Stimulated activated CD4-positive, alpha-beta T cell treated with anti-CD3 and anti-CD28 coated beads, Interleukin-4, amount 100 ng/mL, for 1 hour (primary cell): Measurements from ENCODE around the gene CACNA1F.

Experiments used
- DNase-seq: peaks from one replicate; pipeline ENCODE4 v3.0.0-alpha.2; 2020

Gene CACNA1F

DNA sequence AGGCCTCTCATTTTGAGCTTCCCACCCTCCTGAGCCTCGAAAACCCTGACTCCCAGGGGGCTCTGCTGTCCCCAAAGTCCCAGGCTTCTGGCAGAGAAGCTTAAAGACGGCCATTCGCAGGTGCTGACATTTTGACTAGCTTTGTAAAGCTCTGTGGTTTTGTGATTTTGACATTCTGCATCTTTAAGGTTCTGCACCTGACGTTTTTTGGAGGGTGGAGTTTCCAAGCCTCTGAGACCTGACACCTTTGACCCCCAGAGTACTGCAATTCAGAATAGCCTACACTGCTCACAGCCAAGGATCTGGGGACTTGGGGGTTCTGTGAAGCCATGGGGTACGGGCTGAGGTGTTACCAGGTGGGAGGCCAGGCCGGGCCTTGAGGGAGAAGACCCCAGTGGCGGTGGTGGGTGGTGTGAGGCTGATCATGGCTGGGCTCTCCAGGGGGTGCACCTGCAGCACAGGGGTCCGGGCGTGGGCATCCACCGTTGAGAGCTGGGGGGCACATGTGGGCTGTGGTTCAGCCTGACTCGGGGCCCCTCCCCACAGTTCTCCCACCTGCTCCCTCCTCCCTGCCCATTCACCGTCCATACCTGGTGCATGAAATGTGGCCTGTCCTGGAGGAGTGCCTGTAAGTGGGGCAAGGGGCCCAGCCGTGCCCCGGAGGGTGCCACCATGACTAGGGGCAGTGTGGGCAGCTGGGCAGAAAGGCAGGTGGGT lies 24.1 kb upstream of the CACNA1F start:
- no peak for DNase-seq

DNA sequence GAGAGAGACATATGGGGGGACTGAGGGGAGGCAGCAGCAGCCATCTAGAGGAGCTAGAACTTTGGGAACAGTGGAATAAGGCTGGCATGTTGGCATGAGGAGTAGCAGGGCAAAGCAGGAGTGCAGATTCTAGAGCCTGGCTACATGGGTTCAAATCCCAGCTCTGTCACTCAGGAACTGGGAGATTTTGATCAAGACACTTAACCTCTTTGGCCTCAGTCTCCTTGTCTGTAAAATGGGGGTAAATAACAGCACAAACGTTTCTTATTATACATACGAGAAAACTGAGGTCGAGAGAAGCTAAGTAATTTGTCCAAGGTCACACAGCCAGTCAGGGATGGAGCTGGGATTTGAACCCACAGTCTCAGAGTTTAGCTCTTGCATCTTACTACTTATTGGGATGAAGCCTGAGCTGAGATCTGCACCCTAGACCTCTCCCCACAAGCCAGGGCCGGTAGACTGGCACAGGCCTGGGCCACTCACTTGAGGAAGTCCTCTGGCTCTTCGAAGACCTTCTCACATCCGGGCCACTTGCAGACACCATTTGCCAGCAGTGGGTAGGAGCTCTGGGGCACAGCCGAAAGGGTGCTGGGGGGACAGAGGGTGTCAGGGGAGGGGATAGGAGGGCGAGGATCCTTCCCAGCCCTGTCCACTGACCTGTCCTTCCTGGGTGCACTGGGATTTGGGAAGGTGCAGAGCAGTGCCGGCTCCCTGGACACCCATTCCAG lies 23.3 kb upstream of the CACNA1F start:
- no peak for DNase-seq

DNA sequence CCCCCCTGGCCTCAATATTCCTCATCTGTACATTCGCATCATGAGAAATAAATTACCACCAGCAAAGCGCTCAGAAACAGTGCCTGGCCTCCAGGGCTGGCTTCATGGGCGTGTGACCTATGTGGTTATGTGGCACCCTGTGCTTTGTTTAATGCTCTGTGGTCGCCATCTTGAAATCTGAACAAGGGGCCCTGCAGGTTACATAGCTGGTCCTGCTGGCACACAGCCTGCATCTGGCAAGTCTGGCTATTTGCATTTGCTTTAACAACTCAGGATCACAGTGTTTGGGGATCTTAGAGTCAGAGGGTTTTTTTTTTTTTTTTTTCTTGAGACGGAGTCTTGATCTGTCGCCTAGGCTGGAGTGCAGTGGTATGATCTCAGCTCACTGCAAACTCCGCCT lies 21.5 kb upstream of the CACNA1F start:
- no peak for DNase-seq

DNA sequence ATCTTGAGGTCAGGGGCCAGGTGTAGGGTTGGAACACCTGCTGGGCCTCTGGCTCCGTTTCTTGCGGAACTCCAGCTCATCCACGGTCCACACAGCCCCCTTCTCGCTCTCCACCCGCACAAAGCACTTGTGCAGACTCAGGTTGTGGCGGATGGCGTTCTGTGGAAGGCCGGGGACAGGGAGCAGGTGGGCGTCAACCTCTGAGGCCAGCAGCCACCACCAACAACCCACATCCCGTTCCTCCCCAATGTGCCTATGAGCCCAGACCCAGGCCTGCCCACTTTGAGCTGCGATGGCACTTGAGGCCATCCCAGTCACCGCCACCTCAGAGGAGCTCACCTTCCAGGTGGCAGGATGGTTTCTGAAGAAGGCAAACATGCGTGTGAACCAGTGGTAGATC lies 18.2 kb upstream of the CACNA1F start:
- DNase-seq: no peak

DNA sequence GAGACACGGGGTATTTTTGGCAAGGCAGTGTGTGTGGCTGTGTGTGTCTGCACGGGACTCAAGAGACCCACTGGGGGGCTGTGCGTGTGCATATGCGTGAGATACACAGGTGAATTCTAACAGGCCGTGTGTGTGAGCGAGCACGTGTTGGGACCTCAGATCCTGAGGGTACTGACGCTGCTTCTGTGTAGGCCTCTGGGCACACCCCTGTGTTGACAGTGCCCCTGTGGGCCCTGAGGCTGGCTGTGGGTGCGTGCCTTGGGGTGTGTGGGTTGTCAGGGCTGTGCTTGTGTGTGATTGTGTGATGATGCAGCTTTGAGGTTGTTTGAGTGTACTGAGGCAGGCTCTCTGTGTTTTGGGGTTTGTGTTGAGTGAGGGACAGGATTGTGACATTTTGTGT lies 17.4 kb upstream of the CACNA1F start:
- DNase-seq: no peak

DNA sequence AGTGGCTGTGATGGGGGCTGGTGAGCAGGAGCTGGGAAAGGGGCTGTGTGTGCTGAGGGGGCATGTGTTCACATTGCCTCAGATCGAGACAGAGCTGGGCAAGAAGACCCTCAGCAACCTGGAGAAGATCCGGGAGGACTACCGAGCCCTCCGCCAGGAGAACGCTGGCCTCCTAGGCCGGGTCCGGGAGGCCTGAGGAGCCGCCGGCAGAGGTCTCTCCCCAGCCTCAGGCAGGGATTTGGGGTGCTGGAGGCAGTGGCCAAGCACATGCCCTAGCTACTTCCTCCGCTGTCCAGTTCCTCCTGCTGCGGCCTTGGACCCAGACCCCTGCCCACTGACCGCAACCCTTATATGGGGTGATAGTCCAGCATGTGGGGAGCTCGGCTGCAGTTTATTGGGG lies 16.9 kb upstream of the CACNA1F start:
- DNase-seq: no peak

DNA sequence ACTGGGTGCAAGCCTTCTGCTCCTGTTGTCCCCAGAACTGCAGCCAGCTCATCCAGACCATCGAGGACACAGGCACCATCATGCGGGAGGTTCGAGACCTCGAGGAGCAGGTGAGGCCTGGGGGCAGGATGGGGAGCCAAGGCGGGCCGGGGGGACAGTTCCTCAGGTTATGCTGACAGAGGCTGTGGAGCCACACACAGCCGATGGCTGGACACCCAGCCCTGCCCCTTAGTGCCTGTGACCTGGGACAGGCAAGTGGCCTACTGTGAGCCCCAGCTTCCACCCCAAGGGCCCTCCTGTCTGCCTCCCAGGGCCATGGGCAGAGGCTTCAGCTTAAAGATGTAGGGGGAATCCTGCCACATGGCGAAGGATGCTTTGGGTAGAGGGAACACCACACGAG lies 16.5 kb upstream of the CACNA1F start:
- no peak for DNase-seq

DNA sequence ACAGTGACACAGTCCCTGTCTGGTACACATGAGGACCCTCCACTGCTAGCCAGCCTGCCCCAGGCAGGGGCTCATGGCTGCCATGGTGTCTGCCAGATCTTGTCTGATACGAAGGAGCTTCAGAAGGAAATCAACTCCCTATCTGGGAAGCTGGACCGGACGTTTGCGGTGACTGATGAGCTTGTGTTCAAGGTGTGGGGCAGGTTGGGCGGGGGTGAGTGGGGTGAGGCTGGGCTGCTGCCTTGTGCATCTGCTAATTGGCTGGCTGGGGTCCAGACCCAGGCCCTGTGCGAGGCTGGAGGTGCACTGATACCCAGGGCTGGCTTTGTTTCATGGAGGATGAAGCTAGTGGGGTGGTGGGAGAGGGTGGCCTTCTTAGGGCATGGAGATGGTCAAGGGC lies 15.9 kb upstream of the CACNA1F start:
- DNase-seq: no peak

DNA sequence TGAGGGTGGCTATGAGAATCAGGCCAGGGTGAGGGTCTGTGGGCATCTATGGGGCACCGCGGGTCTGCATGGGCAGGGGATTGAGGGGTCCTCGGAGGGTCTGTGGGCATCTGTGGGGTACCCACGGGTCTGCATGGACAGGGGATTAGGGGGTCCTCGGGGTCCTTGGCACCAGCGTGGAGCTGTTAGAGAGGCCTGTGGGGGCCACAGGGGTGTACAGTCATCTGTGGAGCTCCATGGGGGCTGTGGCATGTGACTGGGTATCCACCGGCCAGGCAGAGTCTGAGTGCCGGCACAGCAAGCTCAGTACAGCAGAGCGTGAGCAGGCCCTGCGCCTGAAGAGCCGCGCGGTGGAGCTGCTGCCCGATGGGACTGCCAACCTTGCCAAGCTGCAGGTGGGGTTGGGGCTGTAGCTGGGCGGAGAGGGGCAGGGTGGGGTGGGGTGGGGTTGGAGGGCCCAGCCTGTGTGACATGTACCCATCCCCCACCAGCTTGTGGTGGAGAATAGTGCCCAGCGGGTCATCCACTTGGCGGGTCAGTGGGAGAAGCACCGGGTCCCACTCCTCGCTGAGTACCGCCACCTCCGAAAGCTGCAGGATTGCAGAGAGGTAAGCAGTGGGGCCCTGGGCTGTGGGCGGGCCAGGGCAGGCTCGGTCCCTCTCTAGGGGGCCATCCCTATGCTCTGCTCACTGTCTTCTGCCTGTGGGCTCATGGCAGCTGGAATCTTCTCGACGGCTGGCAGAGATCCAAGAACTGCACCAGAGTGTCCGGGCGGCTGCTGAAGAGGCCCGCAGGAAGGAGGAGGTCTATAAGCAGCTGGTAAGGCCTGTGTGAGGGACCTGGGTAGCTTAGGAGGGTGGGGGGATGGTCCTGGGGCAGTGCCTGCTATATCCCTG lies 15.0 kb upstream of the CACNA1F start:
- DNase-seq: no peak

DNA sequence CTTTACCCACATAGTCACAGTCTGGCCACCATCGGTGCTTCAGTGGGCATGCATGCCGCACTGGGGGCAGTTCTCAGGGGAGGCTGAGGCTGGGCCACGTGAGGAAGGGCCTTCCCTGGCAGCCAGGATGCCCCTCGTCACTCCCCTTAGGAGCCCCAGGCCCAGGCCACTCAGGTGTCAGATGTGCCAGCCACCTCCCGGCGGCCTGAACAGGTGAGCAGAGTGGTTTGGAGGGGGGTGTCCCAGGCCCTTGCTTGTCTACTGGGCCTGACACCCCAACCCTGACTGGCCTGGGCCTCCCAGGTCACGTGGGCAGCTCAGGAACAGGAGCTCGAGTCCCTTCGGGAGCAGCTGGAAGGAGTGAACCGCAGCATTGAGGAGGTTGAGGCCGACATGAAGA lies 14.2 kb upstream of the CACNA1F start:
- DNase-seq: no peak

DNA sequence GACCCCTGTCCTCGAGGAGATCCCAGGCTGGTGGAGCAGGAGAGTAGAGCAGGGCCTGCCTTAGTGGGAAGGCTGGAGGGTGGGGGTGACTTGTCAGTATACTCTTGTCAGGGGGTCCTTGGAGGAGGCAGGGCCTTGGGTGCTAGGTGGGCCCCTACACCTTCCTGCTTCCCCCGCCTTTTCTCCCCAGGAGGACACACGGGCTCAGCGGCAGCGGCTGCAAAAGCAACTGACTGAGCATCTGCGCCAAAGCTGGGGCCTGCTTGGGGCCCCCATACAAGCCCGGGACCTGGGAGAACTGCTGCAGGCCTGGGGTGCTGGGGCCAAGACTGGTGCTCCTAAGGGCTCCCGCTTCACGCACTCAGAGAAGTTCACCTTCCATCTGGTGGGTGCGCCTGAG lies 13.4 kb upstream of the CACNA1F start:
- no peak for DNase-seq

DNA sequence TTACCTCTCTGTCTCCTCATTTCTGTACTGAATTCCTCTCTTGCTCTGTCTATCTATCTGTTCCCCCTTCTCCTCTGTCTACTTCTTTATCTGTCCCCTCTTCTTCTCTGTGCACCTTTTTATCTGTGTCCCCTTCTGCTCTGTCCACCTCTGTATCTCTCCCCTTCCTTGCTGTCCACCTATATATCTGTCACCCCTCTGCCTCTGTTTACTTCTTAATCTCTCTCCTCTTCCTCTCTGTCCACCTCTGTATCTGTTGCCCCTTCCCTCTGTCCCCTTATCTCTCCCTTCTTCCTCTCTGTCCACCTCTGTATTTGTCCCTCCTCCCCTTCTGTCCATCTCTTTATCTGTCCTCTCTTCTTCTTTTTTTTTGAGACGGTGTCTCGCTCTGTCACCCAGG lies 11.1 kb upstream of the CACNA1F start:
- DNase-seq: no peak

DNA sequence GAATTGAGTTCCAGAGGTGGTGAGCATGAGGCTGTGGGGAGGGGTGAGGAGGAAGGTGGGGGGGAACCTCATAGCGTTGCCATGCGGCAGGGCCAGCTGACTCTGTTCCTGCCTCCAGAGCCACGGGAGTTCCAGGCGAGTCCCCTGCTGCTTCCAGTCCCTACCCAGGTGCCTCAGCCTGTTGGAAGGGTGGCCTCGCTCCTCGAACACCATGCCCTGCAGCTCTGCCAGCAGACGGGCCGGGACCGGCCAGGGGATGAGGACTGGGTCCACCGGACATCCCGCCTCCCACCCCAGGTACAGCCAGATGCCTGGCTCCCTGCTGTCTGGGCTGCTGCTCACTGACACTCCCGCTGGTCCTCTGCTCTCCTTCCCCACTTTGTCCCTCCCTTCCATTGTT lies 10.0 kb upstream of the CACNA1F start:
- no peak for DNase-seq

DNA sequence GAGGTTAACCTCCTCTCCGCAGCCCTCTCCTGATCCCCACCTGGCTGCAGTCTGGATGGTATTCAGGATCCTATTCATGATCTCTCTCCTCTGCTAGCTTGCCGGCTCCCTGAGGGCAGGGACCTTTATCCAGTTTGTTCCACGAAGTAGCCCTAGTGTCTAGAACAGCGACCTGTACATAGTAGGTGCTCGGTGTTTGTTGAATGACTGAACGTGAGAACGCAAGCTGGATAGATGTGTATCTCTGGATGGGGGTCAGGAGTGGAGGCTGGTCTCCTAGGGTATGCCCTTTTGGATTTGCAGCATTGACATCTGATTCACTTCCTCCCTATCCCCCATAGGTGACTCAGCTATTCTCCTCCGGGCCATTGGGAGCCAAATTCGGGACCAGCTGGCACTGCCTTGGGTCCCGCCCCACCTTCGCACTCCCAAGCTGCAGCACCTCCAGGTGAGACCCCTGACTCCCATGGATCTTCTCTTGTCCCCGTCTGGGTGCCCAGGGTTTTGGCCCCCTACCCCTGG lies 9.5 kb upstream of the CACNA1F start:
- DNase-seq: no peak

DNA sequence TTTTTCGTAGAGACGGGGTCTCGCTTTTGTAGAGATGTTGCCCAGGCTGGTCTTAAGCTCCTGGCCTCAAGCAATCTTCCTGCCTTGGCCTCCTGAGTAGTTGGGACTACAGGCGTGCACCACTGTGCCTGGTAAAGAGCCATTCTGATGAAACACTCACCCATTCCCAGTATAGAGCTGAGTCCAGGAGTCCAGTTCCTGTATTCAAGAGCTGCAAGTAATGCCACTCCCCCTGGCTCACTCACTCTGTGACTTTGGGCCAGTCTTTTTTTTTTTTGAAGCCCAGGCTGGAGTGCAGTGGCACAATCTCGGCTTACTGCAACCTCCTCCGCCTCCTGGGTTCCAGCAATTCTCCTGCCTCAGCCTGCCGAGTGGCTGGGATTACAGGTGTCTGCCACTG lies 5.6 kb upstream of the CACNA1F start:
- DNase-seq: no peak

DNA sequence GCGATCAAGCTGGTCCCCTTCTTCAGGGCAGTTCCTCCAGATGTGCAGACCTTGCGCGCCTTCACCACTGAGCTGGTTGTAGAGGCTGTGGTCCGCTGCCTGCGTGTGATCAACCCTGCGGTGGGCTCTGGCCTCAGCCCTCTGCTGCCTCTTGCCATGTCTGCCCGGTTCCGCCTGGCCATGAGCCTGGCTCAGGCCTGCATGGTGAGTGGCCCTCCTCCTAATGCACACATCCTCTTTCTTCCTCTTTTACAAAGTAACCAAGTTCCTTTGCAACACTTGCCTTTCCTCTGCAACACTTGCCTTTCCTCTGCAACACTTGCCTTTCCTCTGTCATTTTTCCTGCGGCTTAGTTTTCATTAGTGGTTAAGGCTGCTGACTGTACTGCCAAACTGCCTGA lies 3.9 kb upstream of the CACNA1F start:
- no peak for DNase-seq

DNA sequence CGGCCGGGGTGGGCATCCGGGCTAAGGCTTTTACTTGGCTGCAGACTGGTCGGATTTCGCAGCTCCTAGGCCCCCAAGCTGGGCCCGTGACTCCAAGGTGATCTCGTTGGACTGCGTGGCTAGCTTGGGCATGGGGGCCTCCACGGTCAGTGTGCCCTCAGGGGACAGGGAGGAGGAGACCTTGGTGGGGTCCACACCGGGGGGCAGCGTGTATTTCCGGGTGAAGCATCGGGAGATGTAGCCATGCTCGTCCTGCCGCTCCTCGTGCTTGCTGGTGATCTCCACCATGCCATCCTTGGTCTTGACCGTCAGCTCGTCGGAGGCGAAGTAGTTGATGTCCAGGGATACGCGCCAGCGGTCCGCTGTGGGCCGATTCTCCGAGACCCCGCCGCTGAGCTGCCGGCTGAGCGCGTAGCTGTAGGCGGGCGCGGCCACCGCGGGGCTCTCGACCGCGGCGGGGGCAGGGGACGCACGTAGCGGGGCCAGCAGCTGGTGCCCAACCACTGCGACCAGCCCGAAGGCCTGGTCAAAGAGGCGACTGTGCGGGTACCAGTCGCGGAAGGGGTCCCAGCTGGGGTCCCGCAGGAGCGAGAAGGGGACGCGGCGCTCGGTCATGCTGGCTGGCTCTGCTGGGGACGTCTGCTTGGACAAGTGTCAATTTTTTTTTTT lies 881 bp upstream of the CACNA1F start:
- no peak for DNase-seq

DNA sequence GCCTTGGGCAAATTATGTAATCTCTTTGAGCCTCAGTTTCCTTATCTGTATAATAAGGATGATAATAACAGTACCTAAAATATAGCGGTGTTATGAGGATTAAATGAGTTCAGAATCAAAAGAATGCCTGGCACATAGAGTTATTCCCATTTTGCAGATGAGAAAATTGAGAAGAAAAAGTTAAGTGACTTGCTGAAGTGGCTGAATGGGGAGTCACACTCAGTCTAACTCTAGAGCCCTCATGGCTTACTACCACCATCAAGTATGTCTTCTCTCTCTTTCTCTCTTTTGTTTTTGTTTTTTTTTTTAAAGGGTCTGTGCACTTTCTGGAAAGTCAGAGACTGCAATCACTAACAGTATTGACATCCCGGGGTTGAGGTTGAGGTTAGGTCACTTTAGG lies 615 bp downstream of the CACNA1F start:
- DNase-seq: no peak

DNA sequence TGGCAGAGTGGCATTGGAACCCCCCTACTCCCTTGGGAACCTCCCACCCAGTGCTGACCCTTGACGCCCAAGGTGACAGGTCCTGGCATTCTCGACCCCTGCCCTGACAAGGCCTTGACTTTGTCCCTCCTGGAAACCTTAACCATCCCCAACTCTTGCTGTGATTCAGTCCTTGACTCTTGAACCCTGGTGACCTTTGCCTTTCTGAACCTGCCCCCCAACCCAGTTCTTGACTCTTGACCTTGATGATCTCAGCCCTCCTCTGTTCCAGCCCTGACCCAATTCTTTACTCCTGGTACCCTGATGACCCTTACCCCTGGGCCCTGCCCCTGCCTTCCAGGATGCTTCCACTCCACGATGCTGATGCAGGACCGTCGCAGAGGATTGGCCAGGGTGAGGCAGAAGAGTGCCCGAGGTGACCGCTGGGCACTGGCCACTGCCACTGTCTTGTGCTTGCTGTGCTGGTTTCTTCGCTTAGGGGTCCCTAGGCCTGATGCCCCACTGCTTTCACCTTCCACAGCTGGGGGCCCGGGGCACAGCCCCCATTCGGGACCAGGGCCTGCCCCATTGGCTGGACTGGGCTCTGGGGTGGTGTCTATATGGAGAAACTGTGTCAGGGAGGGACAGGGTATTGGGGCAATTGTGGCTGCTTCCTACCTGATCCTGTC lies 1.7 kb downstream of the CACNA1F start:
- no peak for DNase-seq

DNA sequence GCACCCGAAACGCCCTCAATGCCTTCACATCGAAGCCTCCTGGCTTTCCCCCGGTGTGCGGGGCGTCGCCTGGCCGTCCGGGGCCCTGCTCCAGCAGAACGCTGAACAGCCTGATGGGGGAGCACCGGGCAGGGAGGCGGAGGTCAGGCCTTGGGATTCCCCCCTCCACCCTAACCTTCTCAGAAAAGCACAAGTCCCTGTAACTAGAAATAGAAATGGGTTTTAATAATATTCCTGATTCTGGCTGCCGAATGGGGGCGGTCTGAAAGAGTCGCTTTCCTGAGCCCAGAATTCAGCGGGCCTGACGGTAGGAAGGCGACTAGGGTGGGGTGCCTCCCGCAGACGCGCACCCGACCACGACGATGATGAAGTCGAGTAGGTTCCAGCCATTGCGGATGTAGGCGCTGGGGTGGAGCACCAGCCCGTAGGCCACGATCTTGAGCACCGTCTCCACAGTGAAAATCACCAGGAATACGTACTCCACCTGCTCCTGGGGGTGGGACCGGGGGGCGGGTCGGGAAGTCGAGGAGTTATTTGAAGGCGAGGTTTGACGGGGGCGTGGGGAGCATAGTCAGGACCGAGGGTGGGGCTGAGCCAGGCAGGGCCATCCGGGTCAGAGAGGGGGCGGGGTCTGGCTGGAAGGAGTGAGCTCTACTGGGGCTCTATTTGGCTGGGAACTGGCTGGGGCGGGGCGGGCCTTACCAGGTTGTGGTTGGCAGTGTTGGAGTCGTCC lies 2.5 kb downstream of the CACNA1F start:
- DNase-seq: peak; percentile 63

DNA sequence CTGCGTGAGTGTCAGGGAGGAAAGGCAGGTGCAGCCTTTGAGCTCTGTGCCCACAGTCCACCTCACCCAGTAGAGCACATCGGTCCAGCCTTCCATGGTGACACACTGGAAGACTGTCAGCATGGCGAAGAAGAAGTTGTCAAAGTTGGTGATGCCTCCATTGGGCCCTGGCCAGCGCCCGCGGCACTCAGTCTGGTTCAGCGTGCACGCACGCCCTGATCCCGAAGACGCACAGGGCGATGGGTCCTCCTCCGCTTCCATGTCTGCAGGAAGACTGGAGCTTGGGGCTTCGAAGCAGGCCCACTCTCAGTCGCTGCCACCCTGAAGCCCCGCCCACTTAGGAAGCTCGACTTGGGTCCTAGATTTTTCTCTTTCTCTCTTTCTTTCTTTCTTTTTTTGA lies 5.0 kb downstream of the CACNA1F start:
- DNase-seq: no peak

DNA sequence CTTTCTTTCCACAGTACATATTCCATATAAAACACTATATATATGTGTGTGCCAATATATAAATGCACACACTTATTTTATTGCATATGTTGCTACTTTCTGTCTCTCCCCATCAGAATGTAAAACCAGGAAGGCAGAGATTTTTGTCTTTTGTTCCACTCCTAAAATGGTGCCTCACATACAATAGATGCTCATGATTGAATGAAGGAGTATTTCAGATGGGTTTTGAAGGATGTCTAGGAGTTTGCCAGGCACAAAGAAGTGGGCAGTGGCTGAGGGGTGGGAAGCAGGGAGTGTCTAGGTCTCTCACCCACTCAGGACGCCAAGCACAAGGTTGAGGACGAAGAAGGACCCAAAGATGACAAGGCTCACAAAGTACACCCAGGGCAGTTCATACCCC lies 5.4 kb downstream of the CACNA1F start:
- DNase-seq: no peak
